OCI-LY1 (cell line): ENCODE data around the gene CHRNG.

Experiments
- H2AFZ ChIP-seq: fragments of 200-600 bp; sonication (generic), shearing (Covaris generic); 2 replicates; pipeline ENCODE4 v1.6.0; 2014; ENCODE audit warnings: antibody characterized with exemption, mild to moderate bottlenecking, low read length
- H3F3A ChIP-seq: fragments of 200-600 bp; sonication (generic), shearing (Covaris generic); 2 replicates; pipeline ENCODE4 v1.6.0; 2014; ENCODE audit warnings: mild to moderate bottlenecking, antibody characterized with exemption, low read length, moderate library complexity; ENCODE audit not compliant: insufficient read depth
- H3K27ac ChIP-seq: fragments of 200-600 bp; sonication (generic); 2 replicates; pipeline ENCODE4 v1.5.1; 2014; ENCODE audit warnings: low read length, mixed run types, mild to moderate bottlenecking, low read depth; ENCODE audit not compliant: poor library complexity, severe bottlenecking
- H3K27me3 ChIP-seq: fragments of 200-600 bp; sonication (generic); 2 replicates; pipeline ENCODE4 v1.6.0; 2014; ENCODE audit warnings: antibody characterized with exemption, mild to moderate bottlenecking, low read length, moderate library complexity; ENCODE audit not compliant: insufficient read depth
- H3K36me3 ChIP-seq: fragments of 200-600 bp; sonication (generic); 2 replicates; pipeline ENCODE4 v1.6.1; 2014; ENCODE audit warnings: mild to moderate bottlenecking, antibody characterized with exemption, low read length, moderate library complexity, mixed read lengths; ENCODE audit not compliant: insufficient read depth
- H3K4me1 ChIP-seq: fragments of 200-600 bp; sonication (generic); 2 replicates; pipeline ENCODE4 v1.5.1; 2014; ENCODE audit warnings: mild to moderate bottlenecking, low read length, moderate library complexity; ENCODE audit not compliant: insufficient read depth, severe bottlenecking
- H3K4me2 ChIP-seq: fragments of 200-600 bp; sonication (generic), shearing (Covaris generic); 2 replicates; pipeline ENCODE4 v1.6.1; 2014; ENCODE audit warnings: low read length
- H3K4me3 ChIP-seq: fragments of 200-600 bp; sonication (generic); 2 replicates; pipeline ENCODE4 v1.5.1; 2014; ENCODE audit warnings: low read length, low read depth, mild to moderate bottlenecking, mixed read lengths; ENCODE audit not compliant: poor library complexity, severe bottlenecking
- H3K79me2 ChIP-seq: fragments of 200-600 bp; shearing (Covaris generic); 2 replicates; pipeline ENCODE4 v1.6.1; 2016; ENCODE audit warnings: mixed run types, low read length, mixed read lengths; ENCODE audit not compliant: insufficient read depth
- H3K9ac ChIP-seq: fragments of 200-600 bp; sonication (generic), shearing (Covaris generic); 2 replicates; pipeline ENCODE4 v1.6.1; 2014; ENCODE audit warnings: mild to moderate bottlenecking, low read length, mixed read lengths
- H3K9me2 ChIP-seq: fragments of 200-600 bp; sonication (generic), shearing (Covaris generic); 2 replicates; pipeline ENCODE4 v1.6.1; 2014; ENCODE audit warnings: low read depth, mild to moderate bottlenecking, low read length, mixed read lengths
- H3K9me3 ChIP-seq: fragments of 200-600 bp; shearing (Covaris generic); 2 replicates; pipeline ENCODE4 v1.6.1; 2014; ENCODE audit warnings: low read length, mixed read lengths
- H4K20me1 ChIP-seq: fragments of 200-600 bp; sonication (generic), shearing (Covaris generic); 2 replicates; pipeline ENCODE4 v1.6.0; 2016; ENCODE audit warnings: mild to moderate bottlenecking, low read length; ENCODE audit not compliant: insufficient read depth
- CTCF ChIP-seq: fragments of 200-600 bp; sonication (generic), shearing (Covaris generic); IDR thresholded peaks from 2 replicates; pipeline ENCODE4 v1.5.1; 2017; ENCODE audit warnings: mild to moderate bottlenecking, antibody characterized with exemption, low read length, moderate library complexity, mixed read lengths
- EZH2 ChIP-seq: fragments of 200-600 bp; sonication (generic), shearing (Covaris generic); IDR thresholded peaks from 2 replicates; pipeline ENCODE4 v1.8.0; 2017; ENCODE audit warnings: borderline replicate concordance, mixed run types, mild to moderate bottlenecking, antibody characterized with exemption, low read length, moderate library complexity, mixed read lengths

Gene CHRNG

GRCh38 chr2:232574674-232575403 lies 35.3 kb downstream of the CHRNG start:
- Histone ChIP-seq H3K9me3 (no peaks in the 10 kb centered on the region), H3K4me2 (no peak overlapping the region), H3K4me3 (no peak overlapping the region), H3K27me3 (no peaks in the 10 kb centered on the region), H3K9me2 (no peaks in the 10 kb centered on the region), H3K36me3 (peaks cover 38% of the 10 kb centered on the region), H3K27ac (no peak overlapping the region), H4K20me1 (no peaks in the 10 kb centered on the region), H3K79me2 (no peaks in the 10 kb centered on the region), H2AFZ (no peak overlapping the region), H3K9ac (no peak overlapping the region), H3F3A (no peaks in the 10 kb centered on the region), H3K4me1 (no peaks in the 10 kb centered on the region)
- TF ChIP-seq CTCF (no peak), EZH2 (no peak)

GRCh38 chr2:232575404-232575746 lies 35.9 kb downstream of the CHRNG start:
- Histone ChIP-seq H3K36me3 (peaks cover 33% of the 10 kb centered on the region), H3K27ac (no peak overlapping the region)

GRCh38 chr2:232576995-232577394 lies 37.5 kb downstream of the CHRNG start:
- Histone ChIP-seq H3K4me2 (no peak overlapping the region), H3K79me2 (no peaks in the 10 kb centered on the region), H3K9ac (no peak overlapping the region), H3F3A (no peaks in the 10 kb centered on the region), H3K9me3 (no peaks in the 10 kb centered on the region), H3K9me2 (no peaks in the 10 kb centered on the region), H4K20me1 (no peaks in the 10 kb centered on the region), H3K4me1 (peaks cover 5% of the 10 kb centered on the region), H2AFZ (no peak overlapping the region), H3K27me3 (no peaks in the 10 kb centered on the region), H3K36me3 (peaks cover 23% of the 10 kb centered on the region; the same call in 1 of the 2 replicates), H3K4me3 (no peak overlapping the region), H3K27ac (no peak overlapping the region)
- TF ChIP-seq EZH2, result no peak
- no peak for TF ChIP-seq CTCF

More at GRCh38 chr2:232575404-232575746, 35.9 kb downstream of the CHRNG start:
- no peaks in the 10 kb centered on the region for H4K20me1 ChIP-seq
- H2AFZ ChIP-seq, result no peak overlapping the region
- H3K9me2 ChIP-seq, result no peaks in the 10 kb centered on the region
- no peak overlapping the region for H3K4me3 ChIP-seq
- no peaks in the 10 kb centered on the region for H3K27me3 ChIP-seq
- H3K9me3 ChIP-seq, result no peaks in the 10 kb centered on the region
- H3F3A ChIP-seq, result no peaks in the 10 kb centered on the region
- no peaks in the 10 kb centered on the region for H3K4me1 ChIP-seq
- H3K79me2 ChIP-seq, result no peaks in the 10 kb centered on the region
- H3K9ac ChIP-seq, result no peak overlapping the region
- no peak overlapping the region for H3K4me2 ChIP-seq
- TF ChIP-seq EZH2 (no peak), CTCF (no peak)
